Type B pancreatic cell (in vitro differentiated cells): ENCODE data around the gene SH3BP5. TPM values are rescaled to one million over a fixed set of nuclear protein-coding genes. Genes with fewer than 3 reads are reported as not detected.

Experiments
- DNase-seq: peaks from one replicate; pipeline ENCODE4 v3.0.0; 2021; ENCODE audit warnings: mixed read lengths; ENCODE audit not compliant: unreplicated experiment; ENCODE audit errors: extremely low spot score
- H3K27ac Mint-ChIP-seq: 2 replicates; pipeline ENCODE4 v1.8.0; 2021; ENCODE audit warnings: mild to moderate bottlenecking, mixed read lengths
- H3K27me3 Mint-ChIP-seq: 2 replicates; pipeline ENCODE4 v1.8.0; 2021; ENCODE audit warnings: mixed read lengths
- H3K36me3 Mint-ChIP-seq: 2 replicates; pipeline ENCODE4 v1.8.0; 2021; ENCODE audit warnings: mixed read lengths
- H3K4me1 Mint-ChIP-seq: one replicate; pipeline ENCODE4 v1.8.0; 2021; ENCODE audit warnings: mixed read lengths; ENCODE audit not compliant: unreplicated experiment
- H3K4me3 Mint-ChIP-seq: 2 replicates; pipeline ENCODE4 v1.8.0; 2021; ENCODE audit warnings: mild to moderate bottlenecking, mixed read lengths
- H3K9me3 Mint-ChIP-seq: 2 replicates; pipeline ENCODE4 v1.8.0; 2021; ENCODE audit warnings: mixed read lengths
- total RNA-seq: library from RNA; stranded (reverse); gene quantifications from 2 replicates; pipeline ENCODE4 v1.2.1, GENCODE V29; 2021; ENCODE audit warnings: low replicate concordance
- TF ChIP-seq, protein P1 (sequence below): fragments of 200-600 bp; sonication (generic); conservative IDR thresholded peaks from 2 replicates; pipeline ENCODE4 v1.5.0; 2021; ENCODE audit warnings: antibody characterized with exemption, mild to moderate bottlenecking

The SH3BP5 gene
- total RNA-seq, 1 donor from 2014 or later, result 33.4 TPM

GRCh38 chr3:15326673-15327072 is 5.7 kb downstream of the SH3BP5 start:
- Mint-ChIP-seq H3K9me3 (no peaks in the 10 kb centered on the region), H3K27ac (peak overlapping the region; percentile 21), H3K4me1 (peaks cover 69% of the 10 kb centered on the region), H3K4me3 (no peak overlapping the region), H3K27me3 (peaks cover 2% of the 10 kb centered on the region), H3K36me3 (peaks cover 4% of the 10 kb centered on the region)
- TF ChIP-seq, protein P1, sequence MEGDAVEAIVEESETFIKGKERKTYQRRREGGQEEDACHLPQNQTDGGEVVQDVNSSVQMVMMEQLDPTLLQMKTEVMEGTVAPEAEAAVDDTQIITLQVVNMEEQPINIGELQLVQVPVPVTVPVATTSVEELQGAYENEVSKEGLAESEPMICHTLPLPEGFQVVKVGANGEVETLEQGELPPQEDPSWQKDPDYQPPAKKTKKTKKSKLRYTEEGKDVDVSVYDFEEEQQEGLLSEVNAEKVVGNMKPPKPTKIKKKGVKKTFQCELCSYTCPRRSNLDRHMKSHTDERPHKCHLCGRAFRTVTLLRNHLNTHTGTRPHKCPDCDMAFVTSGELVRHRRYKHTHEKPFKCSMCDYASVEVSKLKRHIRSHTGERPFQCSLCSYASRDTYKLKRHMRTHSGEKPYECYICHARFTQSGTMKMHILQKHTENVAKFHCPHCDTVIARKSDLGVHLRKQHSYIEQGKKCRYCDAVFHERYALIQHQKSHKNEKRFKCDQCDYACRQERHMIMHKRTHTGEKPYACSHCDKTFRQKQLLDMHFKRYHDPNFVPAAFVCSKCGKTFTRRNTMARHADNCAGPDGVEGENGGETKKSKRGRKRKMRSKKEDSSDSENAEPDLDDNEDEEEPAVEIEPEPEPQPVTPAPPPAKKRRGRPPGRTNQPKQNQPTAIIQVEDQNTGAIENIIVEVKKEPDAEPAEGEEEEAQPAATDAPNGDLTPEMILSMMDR, result no peak
- no peak for DNase-seq

DNA sequence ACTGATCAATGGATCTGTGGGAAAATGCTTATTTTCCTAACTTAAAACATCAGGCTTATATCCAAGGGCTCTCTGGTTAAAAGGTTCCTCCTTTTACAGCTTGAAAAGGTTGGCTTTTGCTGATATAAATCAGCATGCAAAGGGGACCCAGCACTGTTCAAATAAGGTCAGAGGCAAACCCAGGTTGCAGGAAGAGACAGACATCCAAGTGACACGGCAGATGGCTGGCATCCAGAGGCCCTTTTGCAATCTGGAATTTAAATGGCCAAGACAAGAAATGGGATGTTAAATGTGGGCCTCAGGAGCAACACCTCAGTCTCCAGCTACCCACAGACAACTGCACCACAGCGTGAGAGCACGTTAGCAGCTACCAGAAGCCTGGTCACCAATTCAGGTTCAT is 6.3 kb downstream of the SH3BP5 start:
- no peak for DNase-seq
- Mint-ChIP-seq H3K4me1 (peaks cover 68% of the 10 kb centered on the region), H3K4me3 (peak overlapping the region; percentile 14), H3K9me3 (no peaks in the 10 kb centered on the region), H3K36me3 (peaks cover 4% of the 10 kb centered on the region), H3K27me3 (no peaks in the 10 kb centered on the region), H3K27ac (peak overlapping the region; percentile 65)
- TF ChIP-seq, protein P1, result no peak

DNA sequence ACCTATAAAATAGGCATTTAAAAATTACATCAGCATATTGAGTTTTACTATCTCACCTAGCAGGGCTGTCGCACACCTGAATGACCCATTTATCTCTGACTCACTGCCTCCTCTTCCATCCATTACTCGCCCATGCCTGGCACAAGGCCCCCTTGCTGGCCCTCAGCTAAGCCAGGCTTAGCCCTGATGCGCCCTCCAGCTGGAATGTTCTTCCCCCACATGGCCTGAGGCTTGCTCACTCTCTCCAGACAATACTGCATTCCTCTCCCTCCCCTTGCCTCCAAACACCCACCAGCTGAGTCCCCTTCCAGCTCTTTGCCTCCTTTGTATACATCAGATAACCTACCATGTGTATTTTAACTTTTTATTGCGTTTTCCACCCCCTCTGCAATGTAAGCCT is 7.2 kb downstream of the SH3BP5 start:
- peak overlapping the region; percentile 40 for H3K4me3 Mint-ChIP-seq
- H3K4me1 Mint-ChIP-seq, result peaks cover 66% of the 10 kb centered on the region
- TF ChIP-seq, protein P1, result no peak
- H3K27ac Mint-ChIP-seq, result peak overlapping the region; percentile 65
- no peaks in the 10 kb centered on the region for H3K9me3 Mint-ChIP-seq
- H3K27me3 Mint-ChIP-seq, result no peaks in the 10 kb centered on the region
- no peak for DNase-seq
- peaks cover 4% of the 10 kb centered on the region for H3K36me3 Mint-ChIP-seq

GRCh38 chr3:15324379-15324808 is 8.0 kb downstream of the SH3BP5 start:
- no peaks in the 10 kb centered on the region for H3K27me3 Mint-ChIP-seq
- peaks cover 66% of the 10 kb centered on the region for H3K4me1 Mint-ChIP-seq
- DNase-seq, result no peak
- no peak overlapping the region for H3K4me3 Mint-ChIP-seq
- peaks cover 4% of the 10 kb centered on the region for H3K36me3 Mint-ChIP-seq
- TF ChIP-seq, protein P1, result no peak
- no peaks in the 10 kb centered on the region for H3K9me3 Mint-ChIP-seq
- peak overlapping the region; percentile 65 for H3K27ac Mint-ChIP-seq

GRCh38 chr3:15323063-15323462 is 9.3 kb downstream of the SH3BP5 start:
- Mint-ChIP-seq H3K4me1 (peaks cover 60% of the 10 kb centered on the region), H3K27me3 (no peaks in the 10 kb centered on the region), H3K4me3 (no peak overlapping the region), H3K9me3 (no peaks in the 10 kb centered on the region), H3K36me3 (peaks cover 4% of the 10 kb centered on the region), H3K27ac (no peak overlapping the region)
- TF ChIP-seq, protein P1, result no peak
- no peak for DNase-seq

- no peak overlapping the region for H3K27ac Mint-ChIP-seq
- H3K27me3 Mint-ChIP-seq, result no peaks in the 10 kb centered on the region
- no peaks in the 10 kb centered on the region for H3K36me3 Mint-ChIP-seq
- no peak overlapping the region for H3K4me3 Mint-ChIP-seq
- DNase-seq, result no peak
- TF ChIP-seq, protein P1, result no peak
- peaks cover 63% of the 10 kb centered on the region for H3K4me1 Mint-ChIP-seq
- H3K9me3 Mint-ChIP-seq, result no peaks in the 10 kb centered on the region
These were observed 11.0 kb downstream of the SH3BP5 start for GRCh38 chr3:15321349-15321748.
